ENCODE data around the gene PCSK9. TPM values are rescaled to one million over a fixed set of nuclear protein-coding genes. Genes with fewer than 3 reads are reported as not detected.

Gene PCSK9
- total RNA-seq, 1 experiment from 2014 or later = 41.6 TPM

DNA sequence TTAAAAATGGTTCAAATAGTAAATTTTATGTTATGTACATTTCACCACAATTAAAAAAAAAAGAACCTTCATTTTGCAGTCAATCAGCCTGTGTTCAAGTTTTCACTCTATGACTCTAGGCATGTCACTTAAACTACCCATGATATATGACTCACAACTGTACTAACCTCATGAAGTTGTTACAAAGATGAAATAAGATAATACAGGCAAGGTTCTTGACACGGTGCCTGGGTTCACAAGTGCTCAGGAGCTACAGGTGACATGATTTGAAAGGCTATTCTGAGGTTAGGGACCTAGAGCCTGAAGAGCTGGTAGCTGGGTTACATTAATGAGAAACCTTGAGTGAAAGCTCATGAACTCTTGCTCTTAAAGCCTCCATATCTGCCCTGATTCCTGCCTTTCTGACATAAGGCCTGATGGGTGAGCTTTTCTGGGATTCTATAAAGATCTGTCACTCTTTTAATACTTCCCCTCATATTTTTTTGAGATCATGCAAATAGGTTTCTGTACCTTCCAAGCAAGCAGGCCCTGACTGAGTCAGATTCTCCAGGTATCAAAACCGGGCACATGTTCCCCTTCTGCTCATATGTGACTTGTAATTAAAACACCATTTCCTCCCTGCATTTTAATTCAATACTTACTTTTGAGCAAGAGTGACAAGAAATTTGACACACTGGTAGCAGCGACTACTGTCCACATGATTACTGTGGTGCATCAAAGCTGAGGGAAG lies 34.0 kb downstream of the PCSK9 start:
- no peak for DNase-seq
- TF ChIP-seq, protein P1, sequence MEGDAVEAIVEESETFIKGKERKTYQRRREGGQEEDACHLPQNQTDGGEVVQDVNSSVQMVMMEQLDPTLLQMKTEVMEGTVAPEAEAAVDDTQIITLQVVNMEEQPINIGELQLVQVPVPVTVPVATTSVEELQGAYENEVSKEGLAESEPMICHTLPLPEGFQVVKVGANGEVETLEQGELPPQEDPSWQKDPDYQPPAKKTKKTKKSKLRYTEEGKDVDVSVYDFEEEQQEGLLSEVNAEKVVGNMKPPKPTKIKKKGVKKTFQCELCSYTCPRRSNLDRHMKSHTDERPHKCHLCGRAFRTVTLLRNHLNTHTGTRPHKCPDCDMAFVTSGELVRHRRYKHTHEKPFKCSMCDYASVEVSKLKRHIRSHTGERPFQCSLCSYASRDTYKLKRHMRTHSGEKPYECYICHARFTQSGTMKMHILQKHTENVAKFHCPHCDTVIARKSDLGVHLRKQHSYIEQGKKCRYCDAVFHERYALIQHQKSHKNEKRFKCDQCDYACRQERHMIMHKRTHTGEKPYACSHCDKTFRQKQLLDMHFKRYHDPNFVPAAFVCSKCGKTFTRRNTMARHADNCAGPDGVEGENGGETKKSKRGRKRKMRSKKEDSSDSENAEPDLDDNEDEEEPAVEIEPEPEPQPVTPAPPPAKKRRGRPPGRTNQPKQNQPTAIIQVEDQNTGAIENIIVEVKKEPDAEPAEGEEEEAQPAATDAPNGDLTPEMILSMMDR (IDR thresholded peaks at IDR 0.05; ENCODE audit: unreplicated experiment) = no peak
- Mint-ChIP-seq H3K4me1 (ENCODE audit: low read depth, unreplicated experiment) (no peaks in the 10 kb centered on the region), H3K27ac (ENCODE audit: unreplicated experiment) (no peak overlapping the region), H3K4me3 (ENCODE audit: low read depth, unreplicated experiment) (no peak overlapping the region), H3K27me3 (ENCODE audit: unreplicated experiment) (no peaks in the 10 kb centered on the region), H3K9me3 (ENCODE audit: low read depth, unreplicated experiment) (no peaks in the 10 kb centered on the region), H3K36me3 (ENCODE audit: insufficient read depth, unreplicated experiment) (peaks cover 67% of the 10 kb centered on the region)
- BruUV-seq (replicated peaks) = no TSS peak
- CTCF ChIA-PET = no interaction called here
- intact Hi-C loops (cut with micrococcal nuclease; ENCODE audit: unreplicated experiment) = no loop called here

DNA sequence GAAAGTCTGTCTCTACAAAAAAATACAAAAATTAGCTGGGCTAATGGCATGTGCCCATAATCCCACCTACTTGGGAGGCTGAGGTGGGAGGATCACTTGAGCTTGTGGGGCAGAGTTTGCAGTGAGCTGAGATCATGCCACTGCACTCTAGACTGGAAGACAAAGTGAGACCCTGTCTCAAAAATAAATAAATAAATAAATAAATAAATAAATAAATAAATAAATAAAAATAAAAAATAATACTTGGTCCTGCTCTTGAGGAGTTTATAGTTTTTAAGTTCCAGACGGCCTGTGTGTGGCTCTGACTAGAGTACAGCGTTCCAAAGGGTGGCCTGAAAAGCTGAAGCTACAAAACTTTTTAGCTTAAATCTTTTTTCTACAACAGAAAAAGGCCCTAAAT lies 35.1 kb downstream of the PCSK9 start:
- CTCF ChIA-PET = interaction anchor here (0.5 kb wide), 1 partner anchor 159 kb away, joined by 3 read pairs; no protein-coding TSS in a partner anchor
- no peak for DNase-seq
- TF ChIP-seq, protein P1 (IDR thresholded peaks at IDR 0.05; ENCODE audit: unreplicated experiment) = no peak
- H3K9me3 Mint-ChIP-seq (ENCODE audit: low read depth, unreplicated experiment) = no peaks in the 10 kb centered on the region
- peaks cover 62% of the 10 kb centered on the region for H3K36me3 Mint-ChIP-seq (ENCODE audit: insufficient read depth, unreplicated experiment)
- H3K27ac Mint-ChIP-seq (ENCODE audit: unreplicated experiment) = no peak overlapping the region
- intact Hi-C loops (cut with micrococcal nuclease; ENCODE audit: unreplicated experiment) = no loop called here
- no peaks in the 10 kb centered on the region for H3K27me3 Mint-ChIP-seq (ENCODE audit: unreplicated experiment)
- no TSS peak for BruUV-seq (replicated peaks)
- H3K4me1 Mint-ChIP-seq (ENCODE audit: low read depth, unreplicated experiment) = no peaks in the 10 kb centered on the region
- no peak overlapping the region for H3K4me3 Mint-ChIP-seq (ENCODE audit: low read depth, unreplicated experiment)

- TF ChIP-seq, protein P1 (IDR thresholded peaks at IDR 0.05; ENCODE audit: unreplicated experiment) = no peak
- CTCF ChIA-PET = interaction anchor here (0.6 kb wide), 1 partner anchor 131 kb away, joined by 3 read pairs; no protein-coding TSS in a partner anchor
- no TSS peak for BruUV-seq (replicated peaks)
- no peak overlapping the region for H3K4me3 Mint-ChIP-seq (ENCODE audit: low read depth, unreplicated experiment)
- no peak overlapping the region for H3K27ac Mint-ChIP-seq (ENCODE audit: unreplicated experiment)
- H3K9me3 Mint-ChIP-seq (ENCODE audit: low read depth, unreplicated experiment) = no peaks in the 10 kb centered on the region
- H3K4me1 Mint-ChIP-seq (ENCODE audit: low read depth, unreplicated experiment) = peaks cover 6% of the 10 kb centered on the region
- no peaks in the 10 kb centered on the region for H3K27me3 Mint-ChIP-seq (ENCODE audit: unreplicated experiment)
- no peak for DNase-seq
- intact Hi-C loops (cut with micrococcal nuclease; ENCODE audit: unreplicated experiment) = no loop called here
- peaks cover 44% of the 10 kb centered on the region for H3K36me3 Mint-ChIP-seq (ENCODE audit: insufficient read depth, unreplicated experiment)
Measured at GRCh38 chr1:55076356-55076755, 37.0 kb downstream of the PCSK9 start.

DNA sequence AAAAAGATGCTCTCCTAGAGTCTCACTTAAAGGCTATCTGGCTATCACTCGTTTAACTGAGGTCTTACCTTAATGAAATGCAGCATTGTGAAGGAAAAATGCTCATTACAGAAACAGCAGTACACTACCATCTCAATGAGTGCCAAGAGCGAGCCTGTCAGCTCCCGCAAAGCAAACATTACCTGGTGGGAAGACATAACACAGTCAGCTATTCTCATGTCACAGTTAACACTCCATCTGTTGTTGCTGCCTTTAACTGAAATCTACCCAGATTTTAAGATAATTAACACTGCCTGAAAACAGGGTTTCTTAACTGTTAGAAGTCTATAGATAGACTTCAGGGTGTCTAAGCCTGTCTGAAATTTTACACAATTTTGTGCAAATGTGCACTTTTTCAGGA lies 39.1 kb downstream of the PCSK9 start:
- no peak for DNase-seq
- H3K27me3 Mint-ChIP-seq (ENCODE audit: unreplicated experiment) = no peaks in the 10 kb centered on the region
- intact Hi-C loops (cut with micrococcal nuclease; ENCODE audit: unreplicated experiment) = no loop called here
- peaks cover 9% of the 10 kb centered on the region for H3K4me1 Mint-ChIP-seq (ENCODE audit: low read depth, unreplicated experiment)
- H3K36me3 Mint-ChIP-seq (ENCODE audit: insufficient read depth, unreplicated experiment) = peaks cover 44% of the 10 kb centered on the region
- TF ChIP-seq, protein P1 (IDR thresholded peaks at IDR 0.05; ENCODE audit: unreplicated experiment) = no peak
- H3K9me3 Mint-ChIP-seq (ENCODE audit: low read depth, unreplicated experiment) = no peaks in the 10 kb centered on the region
- H3K4me3 Mint-ChIP-seq (ENCODE audit: low read depth, unreplicated experiment) = no peak overlapping the region
- BruUV-seq (replicated peaks) = no TSS peak
- H3K27ac Mint-ChIP-seq (ENCODE audit: unreplicated experiment) = no peak overlapping the region
- CTCF ChIA-PET = interaction anchor here (0.6 kb wide), 1 partner anchor 38 kb away, joined by 6 read pairs; no protein-coding TSS in a partner anchor
